Cardiac septum (tissue), 1 donor: ENCODE results near the gene AIFM3. TPM values are rescaled to one million over a fixed set of nuclear protein-coding genes. Genes with fewer than 3 reads are reported as not detected.

Source experiments
- DNase-seq: peaks from one replicate; pipeline ENCODE4 v3.0.0-alpha.2; 2020; ENCODE audit warnings: low spot score
- intact Hi-C: fragments of 100-400 bp; cut with DNase I; formaldehyde crosslinking; loops from one replicate; pipeline ENCODE4 v1.14.0; 2022
- total RNA-seq: library from RNA; stranded (reverse); fragmentation: NEBNext Ultra II Directional; extraction: Animal tissue kit (Norgen Biotek cat#: 25700); gene quantifications from one replicate; pipeline ENCODE4 v1.2.1, GENCODE V29; 2021
- donor health status: DM: no; HTN: no; CAD: no.

Gene AIFM3
- total RNA-seq, 1 donor from 2014 or later, result 0.54 TPM

GRCh38 chr22:20956258-20957101 is 10.6 kb upstream of the AIFM3 start:
- DNase-seq, result no peak
- intact Hi-C loops, result no loop called here

DNA sequence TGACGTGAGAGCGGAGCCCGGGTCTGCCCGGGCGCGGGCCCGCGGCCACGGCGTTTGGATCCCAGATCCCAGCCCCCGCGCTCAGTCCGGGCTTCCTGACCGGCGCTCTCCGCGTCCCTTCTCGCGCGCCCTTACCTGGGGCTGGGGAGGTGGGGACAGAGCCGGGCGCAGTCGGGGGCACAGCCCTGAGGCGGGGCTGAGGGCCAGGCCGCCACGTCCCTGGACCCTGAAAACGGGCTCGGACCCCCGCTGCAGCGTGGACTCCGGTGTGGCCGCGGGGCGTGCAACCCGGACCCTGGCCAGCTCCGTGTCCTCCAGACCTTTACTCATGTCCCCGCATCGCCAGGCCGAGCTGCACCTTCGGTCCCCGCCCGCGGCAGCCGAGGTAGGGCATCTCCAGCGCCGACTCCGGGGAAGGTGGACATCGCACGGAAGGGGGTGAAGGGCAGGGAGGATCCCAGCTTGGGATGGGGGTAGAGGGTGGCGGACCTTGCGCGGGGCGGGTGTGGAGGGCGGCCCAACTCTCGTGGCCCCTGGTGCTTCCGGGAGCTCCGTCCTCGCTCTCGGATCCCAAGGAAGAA is 9.9 kb upstream of the AIFM3 start:
- intact Hi-C loops, result no loop called here
- no peak for DNase-seq

DNA sequence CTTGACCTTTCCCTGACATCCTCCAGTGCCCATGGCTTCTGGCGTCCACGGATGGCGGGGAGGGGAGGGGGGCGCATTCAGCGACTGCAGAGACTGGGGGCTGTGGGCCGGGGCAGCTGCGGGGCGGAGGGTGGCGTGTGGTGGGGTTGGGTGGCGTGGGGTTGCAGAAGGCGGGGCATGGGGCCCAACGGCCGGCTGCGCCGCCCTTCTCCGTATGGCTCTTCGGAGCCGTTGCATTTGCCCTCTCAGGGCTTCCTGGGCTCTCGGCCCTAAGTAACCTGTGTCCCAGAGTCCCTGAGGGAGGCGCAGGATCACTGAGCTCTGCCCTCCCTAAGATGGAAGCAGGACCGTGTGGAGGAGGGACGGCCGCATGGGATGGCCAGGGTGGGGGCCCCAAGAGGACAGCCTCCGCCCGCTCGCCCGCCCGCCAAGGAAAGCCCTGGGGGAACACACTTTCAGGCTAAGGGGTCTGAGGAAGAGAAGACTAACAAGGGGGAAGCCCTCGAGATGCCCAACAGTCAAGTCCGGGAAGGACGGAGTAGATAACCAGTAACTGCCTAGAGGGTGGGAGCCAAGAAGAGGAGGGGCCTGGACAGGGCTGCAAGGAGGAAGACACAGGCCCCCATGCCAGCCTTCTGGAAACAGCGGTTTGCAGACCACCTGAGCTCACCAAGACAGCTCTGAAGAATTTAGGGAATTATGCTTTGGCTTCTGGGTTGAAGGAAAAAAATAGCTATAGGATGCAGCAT is 9.2 kb upstream of the AIFM3 start:
- intact Hi-C loops, result no loop called here

GRCh38 chr22:20959578-20960461 is 7.2 kb upstream of the AIFM3 start:
- intact Hi-C loops, result no loop called here
- DNase-seq, result no peak

More for the DNA sequence above, 9.2 kb upstream of the AIFM3 start:
- DNase-seq, result no peak

- intact Hi-C loops, result no loop called here
- DNase-seq, result no peak
Observed at GRCh38 chr22:20960609-20961008, 6.4 kb upstream of the AIFM3 start.

GRCh38 chr22:20962491-20962945 is 4.5 kb upstream of the AIFM3 start:
- peak; percentile 29 for DNase-seq
- intact Hi-C loops, result no loop called here

- intact Hi-C loops, result no loop called here
- DNase-seq, result no peak
Observed at GRCh38 chr22:20963201-20964052, 3.6 kb upstream of the AIFM3 start.

DNA sequence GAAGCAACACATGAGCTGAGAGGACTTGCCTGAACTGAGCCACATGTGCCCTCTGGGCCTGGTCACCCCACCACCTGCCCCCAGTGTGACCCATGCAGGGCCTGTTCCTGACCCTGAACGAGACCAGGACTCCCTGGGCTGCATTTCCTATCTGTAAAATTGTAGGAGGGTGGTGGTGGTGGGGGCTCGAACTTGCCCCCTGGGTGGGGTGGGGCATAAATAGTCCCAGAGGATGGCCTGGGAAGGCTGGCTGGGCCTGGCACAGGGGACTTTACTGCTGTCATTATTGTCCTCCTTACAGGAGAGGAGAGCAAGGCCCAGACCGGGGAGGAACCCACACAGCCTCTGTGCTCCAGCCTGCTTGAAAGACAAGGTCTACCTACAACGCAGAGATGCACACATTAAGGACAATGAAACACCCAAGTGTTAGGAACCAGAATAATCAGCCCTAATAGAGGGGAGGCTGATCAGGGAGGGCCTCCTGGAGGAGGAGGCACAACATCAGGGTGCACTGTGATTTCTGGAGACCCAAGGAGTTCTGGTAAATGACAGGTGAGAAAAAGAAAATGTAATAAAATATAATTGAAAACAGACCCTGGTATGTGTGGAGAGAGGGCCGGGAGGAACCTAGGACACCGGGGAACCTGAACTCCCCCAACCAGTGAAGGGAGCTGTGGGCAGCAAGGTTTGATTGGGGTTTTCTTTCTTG is 2.8 kb upstream of the AIFM3 start:
- intact Hi-C loops, result no loop called here
- DNase-seq, result no peak

DNA sequence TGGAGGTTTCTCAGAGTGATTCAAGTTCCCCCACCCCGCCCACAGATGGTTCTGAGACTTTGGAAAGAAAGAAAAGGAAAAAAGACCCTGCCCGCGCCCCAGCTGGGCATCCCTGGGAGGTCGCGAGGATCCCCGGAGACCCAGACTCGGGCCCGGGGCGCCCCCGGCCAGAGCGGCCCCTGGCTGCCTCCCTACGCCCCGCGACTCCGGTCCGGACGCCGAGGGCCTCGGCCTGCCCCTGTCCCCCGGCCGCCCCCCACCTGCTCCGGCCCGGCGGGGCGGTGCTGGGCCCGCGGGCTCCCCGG is 2.3 kb upstream of the AIFM3 start:
- no peak for DNase-seq
- intact Hi-C loops, result no loop called here

DNA sequence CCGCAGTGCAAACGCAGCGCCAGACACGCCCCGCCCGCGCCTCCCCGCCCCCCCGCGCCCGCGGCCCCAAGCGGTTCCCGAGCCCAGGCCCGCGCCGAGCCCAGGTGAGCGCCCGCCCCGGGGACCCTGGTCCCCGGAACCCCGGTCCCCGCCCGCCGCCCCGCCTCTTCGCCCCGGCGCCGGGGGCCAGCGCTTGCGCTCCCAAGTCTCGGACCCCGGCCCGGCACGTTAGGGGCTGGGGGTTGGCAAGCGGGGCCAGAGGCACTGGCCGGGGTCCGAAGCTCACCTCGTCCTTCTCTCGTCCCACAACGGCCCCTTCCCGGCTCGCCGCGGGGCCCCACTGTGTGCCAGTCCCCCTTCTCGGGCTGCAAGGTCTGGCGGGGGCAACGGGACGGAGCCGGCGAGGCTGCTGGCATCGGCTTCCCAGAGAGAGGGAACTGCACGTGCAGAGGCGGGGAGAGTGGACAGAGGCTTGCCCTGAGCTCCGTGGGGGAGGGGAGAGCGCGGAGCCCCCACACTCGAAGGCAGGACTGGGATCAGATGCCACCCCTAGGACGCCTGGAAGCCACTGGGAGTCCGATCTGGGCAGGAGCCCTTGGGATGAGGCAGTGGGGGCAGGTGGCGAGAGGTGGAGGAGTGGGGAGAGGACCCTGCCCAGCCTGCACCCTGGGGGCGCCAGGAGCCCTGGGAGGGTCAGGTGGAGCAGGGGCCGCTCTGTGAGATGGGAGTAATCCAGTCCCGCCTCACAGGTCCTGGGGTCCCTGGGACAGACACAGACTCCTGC is 1.8 kb upstream of the AIFM3 start:
- intact Hi-C loops, result no loop called here

DNA sequence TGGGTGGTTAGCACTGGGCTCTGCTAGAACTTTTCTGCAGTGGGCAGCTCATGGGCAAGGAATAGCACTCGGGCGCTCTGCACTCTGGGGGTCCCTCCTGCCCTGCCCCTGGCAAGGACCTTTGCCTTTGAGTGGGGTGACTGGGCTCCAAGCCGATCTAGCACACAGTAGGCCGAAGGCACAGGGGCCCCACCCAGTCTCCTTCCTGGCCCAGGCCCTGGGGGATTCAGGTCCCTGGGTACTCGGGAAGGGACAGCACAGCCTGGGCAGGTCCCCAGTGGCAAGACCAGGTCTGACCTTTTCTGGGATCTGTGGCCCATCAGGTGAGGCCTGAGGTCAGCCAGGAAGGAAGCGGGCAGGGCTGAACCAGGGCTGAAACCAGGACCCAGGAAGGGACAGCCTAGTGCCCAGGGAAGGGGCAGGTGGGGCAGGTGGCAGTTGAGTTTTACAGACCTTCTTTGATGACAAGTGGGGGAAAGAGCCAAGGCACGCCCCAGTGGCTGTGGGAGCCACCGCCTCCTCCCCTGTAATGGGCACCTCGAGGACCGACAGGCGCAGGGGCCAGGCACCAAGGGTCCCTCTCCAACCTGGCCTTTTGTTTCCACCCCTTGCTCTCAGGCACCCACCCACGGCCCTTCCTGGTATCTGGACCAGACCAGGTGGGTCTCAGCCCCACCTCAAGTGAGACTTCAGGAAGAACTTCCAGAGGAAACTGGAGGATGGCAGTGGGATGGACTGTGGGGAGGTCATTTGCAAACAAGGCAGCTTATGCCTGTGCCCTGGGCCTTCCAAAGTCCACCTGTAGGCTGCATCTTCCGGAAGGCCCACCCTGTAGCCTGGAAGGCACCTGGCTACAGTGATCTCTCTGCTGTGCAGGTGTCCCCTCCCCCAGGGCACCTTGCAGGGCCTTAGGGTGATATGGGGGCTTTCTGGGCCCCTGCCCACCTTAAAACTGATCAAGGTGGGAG is 883 bp upstream of the AIFM3 start:
- intact Hi-C loops, result no loop called here
- no peak for DNase-seq

More for the DNA sequence above, 1.8 kb upstream of the AIFM3 start:
- DNase-seq, result no peak

- intact Hi-C loops, result no loop called here
- no peak for DNase-seq
Observed at GRCh38 chr22:20967697-20968211, 699 bp downstream of the AIFM3 start.

GRCh38 chr22:20968281-20968977 is 1.4 kb downstream of the AIFM3 start:
- intact Hi-C loops, result no loop called here
- DNase-seq, result no peak

DNA sequence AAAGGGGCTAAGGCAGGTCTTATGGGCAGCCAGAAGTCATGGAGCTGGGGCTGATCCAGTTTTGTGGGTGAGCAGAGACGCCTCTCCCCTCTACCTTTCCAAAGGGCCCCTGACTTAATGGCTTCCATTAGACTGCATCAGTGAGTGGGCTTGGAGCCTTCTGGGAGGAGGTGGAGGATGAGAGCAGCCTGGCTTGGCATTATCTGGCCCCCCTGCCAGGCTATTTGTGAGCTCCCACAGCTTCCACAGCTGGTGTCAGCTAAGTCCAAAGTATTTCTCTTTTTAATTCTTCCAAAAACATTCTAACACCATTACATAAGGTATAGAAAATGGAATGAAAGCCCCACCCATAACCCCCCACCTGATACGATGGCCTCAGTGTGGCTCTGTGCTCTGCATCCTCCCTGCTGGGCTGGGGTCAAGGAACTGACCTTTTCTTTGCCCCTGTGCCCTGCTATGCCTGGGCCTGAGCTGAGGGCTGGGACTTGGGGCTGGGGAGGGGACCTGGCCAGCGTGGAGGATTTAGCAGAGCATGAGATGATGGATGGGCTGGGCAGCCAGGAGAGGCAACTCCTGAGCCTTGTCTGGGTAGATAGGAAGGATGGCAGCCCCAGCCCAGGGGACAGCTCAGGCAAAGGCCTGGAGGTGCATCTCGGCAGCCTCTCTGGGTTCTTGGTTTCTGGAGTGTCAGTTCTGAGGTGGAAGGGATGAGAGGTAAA is 4.0 kb downstream of the AIFM3 start:
- DNase-seq, result no peak
- intact Hi-C loops, result no loop called here
